GM18520 (cell line): Measurements from ENCODE around the gene DUSP1.

Experiments used
- ATAC-seq: cut with Tn5 transposase; IDR thresholded peaks from one replicate; pipeline ENCODE4 v1.9.1; 2021; ENCODE audit not compliant: unreplicated experiment

DUSP1 gene

DNA sequence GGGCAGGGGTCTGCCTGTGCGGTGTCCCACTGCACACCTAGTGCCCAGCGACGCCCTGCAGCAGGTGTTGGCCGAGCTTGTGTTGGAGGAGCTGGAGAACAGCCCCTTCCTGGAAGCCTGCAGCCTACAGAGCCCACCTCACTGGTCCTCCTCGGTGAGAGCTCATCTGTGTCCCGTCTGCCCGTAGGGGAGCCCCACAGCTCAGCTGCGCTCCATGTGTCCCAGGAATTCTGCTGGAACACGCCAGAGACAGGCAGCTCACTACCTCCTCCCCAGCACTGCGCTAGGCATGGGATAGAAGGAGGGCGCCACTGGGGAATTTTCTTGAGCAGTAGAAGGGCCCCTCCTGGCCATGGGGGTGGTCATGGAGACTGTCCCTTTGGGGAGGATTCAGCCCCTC, 44.0 kb downstream of the DUSP1 start:
- ATAC-seq, result no peak

DNA sequence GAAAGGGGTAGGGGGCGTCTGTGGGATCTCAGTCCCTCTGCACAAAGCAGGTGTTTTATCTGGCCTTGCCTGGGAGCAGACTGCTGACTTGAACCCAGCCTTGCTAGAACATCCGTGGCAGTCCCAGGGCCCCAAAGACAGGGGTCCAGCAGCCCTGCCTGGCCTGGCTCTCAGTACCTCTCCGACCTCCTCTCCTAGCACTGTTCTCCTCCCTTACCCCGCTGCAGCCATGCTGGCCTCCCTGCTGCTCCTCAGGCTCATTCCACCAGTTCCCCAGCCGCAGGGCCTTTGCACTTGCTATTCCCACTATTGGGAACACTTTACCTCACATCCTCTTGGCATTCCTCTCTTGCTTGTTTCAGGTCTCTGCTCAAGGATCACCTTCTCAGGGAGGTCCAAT, 45.2 kb downstream of the DUSP1 start:
- ATAC-seq, result no peak

DNA sequence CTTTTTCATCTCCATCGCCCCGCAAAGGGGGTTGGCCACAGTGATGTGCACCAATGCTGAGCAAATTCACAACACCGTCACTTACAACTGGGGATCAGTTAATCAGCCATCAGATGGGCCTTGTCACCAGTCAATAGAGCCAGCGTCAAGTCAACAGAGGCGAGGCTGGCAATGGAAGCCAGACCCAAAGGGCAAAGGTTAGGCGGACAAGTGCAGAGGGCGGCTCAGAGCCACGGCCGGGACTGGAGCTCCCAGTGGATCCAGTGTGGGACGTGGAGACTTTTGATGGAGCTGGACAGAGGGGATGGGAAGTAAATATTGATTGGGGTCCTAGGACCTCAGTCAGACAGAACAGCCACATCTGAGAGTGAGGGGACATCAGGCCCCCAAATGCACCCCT, 45.7 kb downstream of the DUSP1 start:
- no peak for ATAC-seq

DNA sequence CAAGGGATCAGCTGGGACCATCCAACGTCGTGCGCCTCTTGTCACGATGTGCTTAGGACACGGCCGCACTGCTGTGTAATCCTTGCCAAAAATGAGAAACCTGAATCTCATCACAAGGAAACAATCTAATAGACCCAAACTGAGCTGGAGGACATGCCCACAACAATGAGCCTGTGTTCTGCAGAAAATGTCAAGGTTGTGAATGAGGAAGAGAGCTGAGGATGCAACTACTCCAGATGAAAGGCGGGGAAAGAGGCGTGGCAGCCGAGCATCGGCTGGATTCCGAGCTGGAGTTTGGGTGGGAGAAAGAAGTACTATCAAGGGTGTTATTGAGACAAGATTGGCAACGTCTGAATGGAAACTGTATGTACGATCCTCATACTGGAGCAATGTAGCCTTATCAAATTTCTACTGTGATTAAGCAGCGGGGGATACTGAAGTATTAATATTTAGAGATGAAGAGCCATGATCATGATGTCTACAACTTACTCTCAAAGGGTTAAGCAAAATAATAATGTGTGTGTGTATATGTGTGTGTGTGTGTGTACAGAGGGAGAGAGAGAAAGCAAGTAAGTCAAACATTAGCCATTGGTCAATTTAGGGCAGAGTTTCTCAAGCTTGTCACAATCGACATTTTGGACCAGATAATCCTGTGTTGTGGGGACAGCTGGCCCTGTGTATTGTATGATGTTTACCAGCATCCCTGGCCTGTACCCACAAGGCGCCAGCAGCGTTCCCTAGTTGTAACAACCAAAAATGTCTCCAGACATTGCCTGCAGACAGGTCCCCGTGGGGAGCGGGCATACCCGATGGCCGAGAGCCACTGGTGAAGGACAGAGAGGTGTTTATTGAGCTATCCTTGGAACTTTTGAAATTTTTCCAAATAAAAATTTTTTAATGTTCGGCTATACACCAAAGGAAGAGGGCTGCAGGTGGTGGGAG, 46.5 kb downstream of the DUSP1 start:
- ATAC-seq, result no peak

DNA sequence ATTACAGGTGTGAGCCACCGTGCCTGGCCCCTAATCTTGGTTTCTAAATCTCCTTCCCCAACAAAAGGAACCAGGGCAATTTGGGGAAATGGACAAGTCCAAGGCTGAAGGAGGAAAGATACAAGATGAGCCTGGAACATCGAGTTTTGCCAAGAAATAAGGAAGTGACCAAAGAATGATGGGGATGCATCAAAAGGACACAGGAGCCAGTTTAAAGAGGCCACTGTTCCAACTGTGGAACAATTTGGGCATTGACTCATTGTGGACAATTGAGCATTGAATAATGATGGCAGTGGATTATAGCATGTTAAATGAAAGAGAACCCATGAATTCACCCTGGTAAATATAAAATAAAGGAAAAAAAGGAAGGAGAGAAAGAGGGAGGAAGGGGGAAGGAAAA, 47.5 kb downstream of the DUSP1 start:
- ATAC-seq, result no peak

DNA sequence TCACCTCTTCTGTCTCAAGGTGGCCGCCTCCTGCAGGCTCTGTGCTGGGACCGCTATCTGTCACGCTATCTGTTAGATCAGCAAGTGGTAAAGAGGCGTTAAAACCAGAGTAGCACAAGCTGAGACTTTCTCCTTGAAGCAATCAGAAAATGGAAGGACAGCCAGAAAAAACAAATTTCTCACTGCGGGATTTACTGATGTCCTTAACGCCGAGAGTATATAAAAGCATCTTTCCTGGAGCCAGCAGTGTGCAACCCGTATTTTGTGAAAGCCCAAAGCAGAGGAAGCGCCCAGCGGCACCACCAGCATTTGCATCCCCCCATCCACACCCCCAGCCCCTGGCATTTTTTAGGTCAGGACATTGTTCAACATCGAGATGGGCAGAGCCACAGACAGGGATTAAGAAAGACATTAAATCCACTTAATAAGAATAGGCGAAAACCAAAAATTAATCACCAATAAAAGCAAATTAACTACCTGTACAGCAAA, 48.6 kb downstream of the DUSP1 start:
- no peak for ATAC-seq

DNA sequence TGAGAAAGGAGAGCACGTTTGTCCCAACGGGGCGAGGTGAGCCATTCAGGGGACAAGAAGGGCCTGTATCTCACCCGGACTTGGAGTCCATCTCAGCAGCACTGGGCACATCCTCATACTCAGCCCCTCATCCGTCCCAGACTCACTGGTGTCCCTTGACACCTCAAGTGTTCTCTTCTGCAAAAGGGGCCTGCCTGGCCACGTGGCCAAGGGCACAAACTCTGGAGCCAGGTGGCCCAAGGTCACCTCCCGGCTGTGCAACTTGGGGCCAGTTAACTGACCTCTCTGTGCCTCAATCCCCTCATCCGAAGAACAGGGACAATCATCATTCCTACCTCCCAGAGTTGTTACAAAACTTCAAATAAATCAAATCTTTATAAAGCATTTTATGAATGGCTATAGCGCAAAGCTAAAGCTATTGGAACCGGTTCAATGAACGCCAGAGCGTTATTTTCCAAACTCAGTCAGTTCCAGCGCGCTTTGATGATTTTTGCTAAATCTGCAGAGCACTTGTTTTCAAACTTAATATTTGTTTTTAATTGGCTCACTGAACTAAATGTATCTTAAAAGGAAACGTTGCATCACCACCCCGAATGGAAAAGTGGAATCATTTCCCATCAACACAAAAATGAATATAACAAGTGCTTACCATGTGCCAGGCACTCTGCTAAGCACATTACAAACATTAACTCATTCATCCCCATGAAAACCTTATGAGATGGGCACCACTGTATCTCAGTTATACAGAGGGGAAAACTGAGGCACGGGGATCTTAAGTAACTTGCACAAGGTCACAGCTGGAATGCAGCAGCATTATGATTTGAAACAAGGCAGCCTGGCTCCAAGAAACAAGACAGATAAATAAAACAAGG, 49.3 kb downstream of the DUSP1 start:
- no peak for ATAC-seq

DNA sequence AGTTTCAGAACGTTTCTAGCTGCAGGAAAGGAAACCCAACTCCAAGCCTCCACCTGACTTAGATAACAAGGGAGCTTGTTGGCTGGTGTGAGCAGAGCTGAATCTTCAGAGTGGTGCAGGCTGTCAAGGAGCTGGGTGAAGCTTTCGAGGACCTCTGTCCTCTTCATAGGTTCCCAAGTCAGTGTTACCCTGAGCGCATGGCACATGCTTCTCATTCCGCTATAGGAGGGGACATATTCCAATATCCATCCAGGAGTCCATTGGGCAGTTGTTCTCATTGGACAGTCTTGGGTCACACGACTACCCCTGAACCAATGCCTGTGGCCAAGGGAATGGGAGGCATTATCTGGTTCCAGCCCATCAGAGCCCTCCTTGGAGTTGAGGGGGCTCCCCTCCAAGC, 50.3 kb downstream of the DUSP1 start:
- no peak for ATAC-seq

DNA sequence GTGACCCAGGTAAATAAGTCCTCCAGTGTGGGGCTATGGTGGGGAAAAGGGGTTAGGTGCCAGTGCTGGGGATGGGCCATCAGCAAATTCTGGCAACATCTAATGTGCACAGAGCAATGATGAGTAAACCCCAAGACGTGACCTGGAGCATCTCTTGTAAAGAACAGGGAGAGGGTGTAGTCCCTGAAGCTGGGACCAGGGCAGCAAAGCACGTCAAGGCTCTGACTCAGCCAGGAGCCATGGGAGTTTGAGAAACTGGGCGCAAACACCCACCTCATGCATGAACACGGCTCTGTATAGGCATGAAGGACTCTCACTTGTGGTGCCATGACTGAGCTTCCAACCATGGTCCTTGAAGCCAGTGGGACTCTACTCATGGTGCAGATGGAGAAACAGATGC, 51.8 kb downstream of the DUSP1 start:
- no peak for ATAC-seq

DNA sequence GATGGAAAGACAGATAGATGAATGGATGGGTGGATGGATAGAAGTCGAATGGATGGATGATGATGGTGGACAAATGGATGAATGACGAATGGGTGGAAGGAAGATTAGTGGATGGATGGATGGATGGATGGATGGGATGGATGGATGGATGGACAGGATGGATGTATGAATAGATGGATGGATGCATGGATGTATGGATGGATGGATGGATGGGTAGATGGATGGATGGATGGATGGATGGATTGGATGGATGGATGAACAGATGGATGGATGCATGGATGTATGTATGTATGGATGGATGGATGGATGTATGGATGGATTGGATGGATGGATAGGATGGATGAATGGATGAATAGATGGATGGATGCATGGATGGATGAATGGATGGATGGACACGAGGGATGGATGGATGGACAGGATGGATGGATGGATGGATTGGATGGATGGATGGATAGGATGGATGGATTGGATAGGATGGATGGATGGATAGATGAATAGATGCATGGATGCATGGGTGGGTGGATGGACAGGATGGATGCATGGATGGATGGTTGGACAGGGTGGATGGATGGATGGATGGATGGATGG, 52.4 kb downstream of the DUSP1 start:
- ATAC-seq, result no peak
